Liver (tissue), 3 donors: ENCODE results near the gene UBE2K.

Source experiments
- CTCF ChIP-seq: fragments of 150-350 bp; IDR thresholded peaks from 2 replicates; pipeline ENCODE4 v1.5.1; 2017; ENCODE audit warnings: improper control_type of control experiment, low read depth, low read length; ENCODE audit not compliant: missing input control
- GABPA ChIP-seq, 2 donors: IDR thresholded peaks in 1 of 2; conservative IDR thresholded peaks in 1 of 2; 2 replicates each; pipeline ENCODE4 v1.6.1; 2016; ENCODE audit warnings: antibody characterized with exemption in 2 of 2, mild to moderate bottlenecking in 1 of 2, moderate library complexity in 1 of 2
- HNF4G ChIP-seq: IDR thresholded peaks from 2 replicates; pipeline ENCODE4 v1.6.1; 2016; ENCODE audit warnings: antibody characterized with exemption
- RXRA ChIP-seq, 2 donors: IDR thresholded peaks; 2 replicates each; pipeline ENCODE4 v1.6.1; 2017 to 2018; ENCODE audit warnings: antibody characterized with exemption in 2 of 2, mild to moderate bottlenecking in 1 of 2
- YY1 ChIP-seq: IDR thresholded peaks from 2 replicates; pipeline ENCODE4 v1.6.1; 2016; ENCODE audit warnings: antibody characterized with exemption, mild to moderate bottlenecking
- donor health status: healthy.
- donor health status: healthy.

GRCh38 chr4:39664828-39665731 lies 32.9 kb upstream of the UBE2K start:
- no peak for TF ChIP-seq CTCF
- TF ChIP-seq RXRA (IDR thresholded peaks at IDR 0.05), result no peak
- no peak for TF ChIP-seq HNF4G
- TF ChIP-seq YY1, result no peak
- TF ChIP-seq GABPA (IDR thresholded peaks at IDR 0.05 in 1 of 2, conservative IDR thresholded peaks at IDR 0.05 in 1 of 2), result no peak
